Measurements from ENCODE around the gene MYH10. TPM values are rescaled to one million over a fixed set of nuclear protein-coding genes. Genes with fewer than 3 reads are reported as not detected.

The MYH10 gene
- total and polyA plus RNA-seq, 5 experiments from 2014 or later = 0.56 to 3.1 (median 1.7) TPM

GRCh38 chr17:8618825-8619224 is 11.7 kb downstream of the MYH10 start:
- H3K36me3 Mint-ChIP-seq = no peaks in the 10 kb centered on the region
- DNase-seq (no peak), ATAC-seq (no peak)
- POLR2A ChIA-PET = no interaction called here
- H3K27ac Mint-ChIP-seq = no peak overlapping the region
- peaks cover 6 to 24% (median 10%) of the 10 kb centered on the region in 5 donors for H3K27me3 Mint-ChIP-seq
- no peaks in the 10 kb centered on the region for H3K4me1 Mint-ChIP-seq
- no peaks in the 10 kb centered on the region for H3K9me3 Mint-ChIP-seq
- H3K4me3 Mint-ChIP-seq = no peak overlapping the region

GRCh38 chr17:8614988-8615387 is 15.5 kb downstream of the MYH10 start:
- Mint-ChIP-seq H3K27me3 (peaks cover 4 to 22% (median 9%) of the 10 kb centered on the region in 5 donors), H3K4me3 (no peak overlapping the region), H3K27ac (peak overlapping the region in 1 of 10 donors; percentile 29), H3K4me1 (no peaks in the 10 kb centered on the region), H3K9me3 (peaks cover 0 to 9% (median 2%) of the 10 kb centered on the region in 9 donors), H3K36me3 (peaks cover 0 to 4% (median 3%) of the 10 kb centered on the region in 3 donors)
- ATAC-seq = no peak
- DNase-seq = no peak
- POLR2A ChIA-PET = no interaction called here

- Mint-ChIP-seq H3K4me1 (no peaks in the 10 kb centered on the region), H3K27me3 (peaks cover 2 to 22% (median 6%) of the 10 kb centered on the region in 5 donors), H3K4me3 (no peak overlapping the region), H3K36me3 (peaks cover 0 to 9% (median 3%) of the 10 kb centered on the region in 3 donors), H3K27ac (no peak overlapping the region), H3K9me3 (peaks cover 0 to 9% (median 2%) of the 10 kb centered on the region in 9 donors)
- DNase-seq = no peak
- POLR2A ChIA-PET = no interaction called here
- no peak for ATAC-seq
These were observed 18.8 kb downstream of the MYH10 start for GRCh38 chr17:8611619-8612298.

GRCh38 chr17:8611137-8611536 is 19.4 kb downstream of the MYH10 start:
- POLR2A ChIA-PET = no interaction called here
- Mint-ChIP-seq H3K27ac (no peak overlapping the region), H3K9me3 (peaks cover 0 to 9% (median 2%) of the 10 kb centered on the region in 9 donors), H3K4me3 (no peak overlapping the region), H3K36me3 (peaks cover 0 to 9% (median 3%) of the 10 kb centered on the region in 3 donors), H3K27me3 (peaks cover 2 to 21% (median 7%) of the 10 kb centered on the region in 5 donors), H3K4me1 (no peaks in the 10 kb centered on the region)
- DNase-seq (no peak), ATAC-seq (no peak)

- H3K27me3 Mint-ChIP-seq = peaks cover 2 to 21% (median 8%) of the 10 kb centered on the region in 5 donors
- no peak for ATAC-seq
- no peak for DNase-seq
- peaks cover 0 to 9% (median 3%) of the 10 kb centered on the region in 3 donors for H3K36me3 Mint-ChIP-seq
- H3K4me1 Mint-ChIP-seq = no peaks in the 10 kb centered on the region
- POLR2A ChIA-PET = no interaction called here
- no peak overlapping the region for H3K27ac Mint-ChIP-seq
- H3K4me3 Mint-ChIP-seq = no peak overlapping the region
- peaks cover 0 to 9% (median 2%) of the 10 kb centered on the region in 9 donors for H3K9me3 Mint-ChIP-seq
These were observed 20.0 kb downstream of the MYH10 start for GRCh38 chr17:8610558-8610957.

- peaks cover 4 to 18% (median 6%) of the 10 kb centered on the region in 5 donors for H3K27me3 Mint-ChIP-seq
- no peaks in the 10 kb centered on the region for H3K4me1 Mint-ChIP-seq
- peaks cover 0 to 9% (median 3%) of the 10 kb centered on the region in 3 donors for H3K36me3 Mint-ChIP-seq
- peaks cover 0 to 9% (median 2%) of the 10 kb centered on the region in 9 donors for H3K9me3 Mint-ChIP-seq
- no peak overlapping the region for H3K27ac Mint-ChIP-seq
- ATAC-seq (no peak), DNase-seq (no peak)
- no peak overlapping the region for H3K4me3 Mint-ChIP-seq
- POLR2A ChIA-PET = no interaction called here
These were observed 20.6 kb downstream of the MYH10 start for GRCh38 chr17:8609910-8610309.

GRCh38 chr17:8608001-8608400 is 22.5 kb downstream of the MYH10 start:
- Mint-ChIP-seq H3K4me1 (no peaks in the 10 kb centered on the region), H3K4me3 (no peak overlapping the region), H3K27me3 (peaks cover 2 to 17% (median 6%) of the 10 kb centered on the region in 5 donors), H3K36me3 (peaks cover 0 to 9% (median 3%) of the 10 kb centered on the region in 3 donors), H3K9me3 (peaks cover 0 to 9% (median 2%) of the 10 kb centered on the region in 9 donors), H3K27ac (no peak overlapping the region)
- ATAC-seq (no peak), DNase-seq (no peak)
- POLR2A ChIA-PET = no interaction called here

- Mint-ChIP-seq H3K27me3 (peaks cover 1 to 11% (median 4%) of the 10 kb centered on the region in 5 donors), H3K9me3 (peaks cover 0 to 9% (median 2%) of the 10 kb centered on the region in 9 donors), H3K4me1 (no peaks in the 10 kb centered on the region), H3K4me3 (no peak overlapping the region), H3K27ac (no peak overlapping the region), H3K36me3 (peaks cover 0 to 9% (median 3%) of the 10 kb centered on the region in 3 donors)
- no peak for ATAC-seq
- POLR2A ChIA-PET = no interaction called here
- DNase-seq = no peak
These were observed 24.1 kb downstream of the MYH10 start for GRCh38 chr17:8606401-8606800.

GRCh38 chr17:8602679-8603078 is 27.8 kb downstream of the MYH10 start:
- POLR2A ChIA-PET = no interaction called here
- no peak for ATAC-seq

GRCh38 chr17:8599351-8600011 is 31.0 kb downstream of the MYH10 start:
- ATAC-seq (no peak), DNase-seq (no peak)
- no peaks in the 10 kb centered on the region for H3K4me1 Mint-ChIP-seq
- no peaks in the 10 kb centered on the region for H3K36me3 Mint-ChIP-seq
- H3K27ac Mint-ChIP-seq = no peak overlapping the region
- POLR2A ChIA-PET = no interaction called here
- no peaks in the 10 kb centered on the region for H3K9me3 Mint-ChIP-seq
- H3K4me3 Mint-ChIP-seq = no peak overlapping the region
- peaks cover 0 to 4% (median 0%) of the 10 kb centered on the region in 5 donors for H3K27me3 Mint-ChIP-seq

More at GRCh38 chr17:8602679-8603078, 27.8 kb downstream of the MYH10 start:
- Mint-ChIP-seq H3K36me3 (no peaks in the 10 kb centered on the region), H3K27ac (no peak overlapping the region), H3K4me1 (no peaks in the 10 kb centered on the region), H3K27me3 (peaks cover 0 to 5% (median 2%) of the 10 kb centered on the region in 5 donors), H3K9me3 (no peaks in the 10 kb centered on the region), H3K4me3 (no peak overlapping the region)
- DNase-seq = no peak

GRCh38 chr17:8598913-8599312 is 31.6 kb downstream of the MYH10 start:
- H3K4me1 Mint-ChIP-seq = no peaks in the 10 kb centered on the region
- no peak overlapping the region for H3K4me3 Mint-ChIP-seq
- DNase-seq (no peak), ATAC-seq (no peak)
- H3K27ac Mint-ChIP-seq = no peak overlapping the region
- H3K27me3 Mint-ChIP-seq = peaks cover 0 to 4% (median 0%) of the 10 kb centered on the region in 5 donors
- POLR2A ChIA-PET = no interaction called here
- H3K9me3 Mint-ChIP-seq = no peaks in the 10 kb centered on the region
- no peaks in the 10 kb centered on the region for H3K36me3 Mint-ChIP-seq

GRCh38 chr17:8593830-8594229 is 36.7 kb downstream of the MYH10 start:
- peaks cover 0 to 8% (median 0%) of the 10 kb centered on the region in 9 donors for H3K9me3 Mint-ChIP-seq
- peaks cover 0 to 12% (median 6%) of the 10 kb centered on the region in 5 donors for H3K27me3 Mint-ChIP-seq
- POLR2A ChIA-PET = no interaction called here
- ATAC-seq (no peak), DNase-seq (no peak)
- H3K36me3 Mint-ChIP-seq = peaks cover 0 to 8% (median 0%) of the 10 kb centered on the region in 3 donors
- H3K4me3 Mint-ChIP-seq = no peak overlapping the region
- no peaks in the 10 kb centered on the region for H3K4me1 Mint-ChIP-seq
- no peak overlapping the region for H3K27ac Mint-ChIP-seq

- peaks cover under 1 to 15% (median 8%) of the 10 kb centered on the region in 5 donors for H3K27me3 Mint-ChIP-seq
- H3K9me3 Mint-ChIP-seq = peaks cover 0 to 8% (median 0%) of the 10 kb centered on the region in 9 donors
- DNase-seq = no peak
- ATAC-seq = no peak
- H3K4me3 Mint-ChIP-seq = no peak overlapping the region
- POLR2A ChIA-PET = no interaction called here
- H3K36me3 Mint-ChIP-seq = peaks cover 0 to 8% (median 0%) of the 10 kb centered on the region in 3 donors
- no peak overlapping the region for H3K27ac Mint-ChIP-seq
- peaks cover 0 to under 1% (median 0%) of the 10 kb centered on the region in 4 donors for H3K4me1 Mint-ChIP-seq
These were observed 37.2 kb downstream of the MYH10 start for GRCh38 chr17:8593276-8593675.

Data from naive thymus-derived CD8-positive, alpha-beta T cell (primary cell).